ENCODE data around the gene INO80B.
A peak's percentile ranks its signal among the peaks of the same experiment; 100 is the strongest.

The INO80B gene

GRCh38 chr2:74454654-74455511, at the start of gene INO80B:
INO80B (plus strand) TSS chr2:74455087; CDS start chr2:74455117, 30 bp downstream.
- peak; percentile 97 for DNase-seq
- peaks cover 4% of the 10 kb centered on the region for H3K27me3 Mint-ChIP-seq
- peak within 1 kb of the TSS; percentile 98 for H3K27ac Mint-ChIP-seq
- H3K4me1 Mint-ChIP-seq: peaks cover 68% of the 10 kb centered on the region
- H3K4me3 Mint-ChIP-seq: peak within 1 kb of the TSS; percentile 92
- CTCF ChIA-PET: interaction anchor here (1.1 to 4.3 kb wide), 6 partner anchors 10 to 132 kb away, joined by 3 to 25 read pairs (median 4); partner anchors contain the start of genes C2orf81, CCDC142, TTC31 and WDR54
- H3K36me3 Mint-ChIP-seq: peaks cover 22% of the 10 kb centered on the region
- no peaks in the 10 kb centered on the region for H3K9me3 Mint-ChIP-seq

GRCh38 chr2:74406035-74406434, 48.9 kb upstream of the INO80B start:
- Mint-ChIP-seq H3K9me3 (no peaks in the 10 kb centered on the region), H3K27ac (no peak overlapping the region), H3K4me1 (no peaks in the 10 kb centered on the region), H3K36me3 (no peaks in the 10 kb centered on the region), H3K27me3 (peaks cover 34% of the 10 kb centered on the region), H3K4me3 (no peak overlapping the region)
- no peak for DNase-seq
- CTCF ChIA-PET: no interaction called here

GRCh38 chr2:74407682-74408081, 47.2 kb upstream of the INO80B start:
- CTCF ChIA-PET: interaction anchor here (1.6 kb wide), 1 partner anchor 158 kb away, joined by 4 read pairs; no protein-coding TSS in a partner anchor
- H3K4me1 Mint-ChIP-seq: no peaks in the 10 kb centered on the region
- no peak overlapping the region for H3K4me3 Mint-ChIP-seq
- H3K27me3 Mint-ChIP-seq: peaks cover 32% of the 10 kb centered on the region
- H3K9me3 Mint-ChIP-seq: no peaks in the 10 kb centered on the region
- H3K27ac Mint-ChIP-seq: no peak overlapping the region
- no peaks in the 10 kb centered on the region for H3K36me3 Mint-ChIP-seq
- DNase-seq: no peak

GRCh38 chr2:74413001-74413698, 41.7 kb upstream of the INO80B start:
- no peak for DNase-seq
- H3K4me3 Mint-ChIP-seq: no peak overlapping the region
- H3K4me1 Mint-ChIP-seq: peaks cover 28% of the 10 kb centered on the region
- H3K9me3 Mint-ChIP-seq: no peaks in the 10 kb centered on the region
- no peaks in the 10 kb centered on the region for H3K36me3 Mint-ChIP-seq
- no peak overlapping the region for H3K27ac Mint-ChIP-seq
- peaks cover 59% of the 10 kb centered on the region for H3K27me3 Mint-ChIP-seq
- CTCF ChIA-PET: interaction anchor here (0.6 kb wide), 2 partner anchors 387 to 570 kb away, joined by 3 to 4 read pairs; no protein-coding TSS in a partner anchor

- Mint-ChIP-seq H3K9me3 (no peaks in the 10 kb centered on the region), H3K27me3 (peaks cover 57% of the 10 kb centered on the region), H3K4me1 (peaks cover 28% of the 10 kb centered on the region), H3K36me3 (no peaks in the 10 kb centered on the region), H3K27ac (no peak overlapping the region), H3K4me3 (no peak overlapping the region)
- no peak for DNase-seq
- CTCF ChIA-PET: interaction anchor here (0.8 kb wide), 1 partner anchor 89 kb away, joined by 3 read pairs; no protein-coding TSS in a partner anchor
These were observed 40.4 kb upstream of the INO80B start for GRCh38 chr2:74414441-74414840.

- Mint-ChIP-seq H3K4me3 (peak overlapping the region; percentile 52), H3K9me3 (no peaks in the 10 kb centered on the region), H3K27ac (no peak overlapping the region), H3K27me3 (peaks cover 54% of the 10 kb centered on the region), H3K4me1 (peaks cover 31% of the 10 kb centered on the region), H3K36me3 (no peaks in the 10 kb centered on the region)
- CTCF ChIA-PET: interaction anchor here (1.0 to 1.5 kb wide), 2 partner anchors 58 to 172 kb away, joined by 3 read pairs; partner anchors contain the start of gene MRPL53
- peak; percentile 40 for DNase-seq
These were observed 39.8 kb upstream of the INO80B start for GRCh38 chr2:74414881-74415761.

- H3K9me3 Mint-ChIP-seq: no peaks in the 10 kb centered on the region
- no peak overlapping the region for H3K27ac Mint-ChIP-seq
- H3K4me3 Mint-ChIP-seq: peak overlapping the region; percentile 52
- no peak for DNase-seq
- H3K4me1 Mint-ChIP-seq: peaks cover 35% of the 10 kb centered on the region
- H3K27me3 Mint-ChIP-seq: peaks cover 53% of the 10 kb centered on the region
- CTCF ChIA-PET: interaction anchor here (1.0 to 1.5 kb wide), 2 partner anchors 57 to 171 kb away, joined by 3 read pairs; partner anchors contain the start of gene MRPL53
- H3K36me3 Mint-ChIP-seq: no peaks in the 10 kb centered on the region
These were observed 39.0 kb upstream of the INO80B start for GRCh38 chr2:74415762-74416395.

GRCh38 chr2:74416778-74417177, 38.1 kb upstream of the INO80B start:
- Mint-ChIP-seq H3K27ac (no peak overlapping the region), H3K4me3 (no peak overlapping the region), H3K9me3 (no peaks in the 10 kb centered on the region), H3K36me3 (no peaks in the 10 kb centered on the region), H3K27me3 (peaks cover 56% of the 10 kb centered on the region), H3K4me1 (peaks cover 41% of the 10 kb centered on the region)
- no peak for DNase-seq
- CTCF ChIA-PET: interaction anchor here (1.5 kb wide), 1 partner anchor 170 kb away, joined by 3 read pairs; no protein-coding TSS in a partner anchor

- peaks cover 59% of the 10 kb centered on the region for H3K27me3 Mint-ChIP-seq
- peaks cover 43% of the 10 kb centered on the region for H3K4me1 Mint-ChIP-seq
- CTCF ChIA-PET: no interaction called here
- H3K27ac Mint-ChIP-seq: no peak overlapping the region
- no peaks in the 10 kb centered on the region for H3K36me3 Mint-ChIP-seq
- DNase-seq: no peak
- H3K4me3 Mint-ChIP-seq: no peak overlapping the region
- no peaks in the 10 kb centered on the region for H3K9me3 Mint-ChIP-seq
These were observed 37.7 kb upstream of the INO80B start for GRCh38 chr2:74417197-74417596.

- no peak for DNase-seq
- Mint-ChIP-seq H3K4me3 (no peak overlapping the region), H3K27ac (no peak overlapping the region), H3K27me3 (peaks cover 59% of the 10 kb centered on the region), H3K4me1 (peaks cover 49% of the 10 kb centered on the region), H3K36me3 (no peaks in the 10 kb centered on the region), H3K9me3 (no peaks in the 10 kb centered on the region)
- CTCF ChIA-PET: no interaction called here
These were observed 37.1 kb upstream of the INO80B start for GRCh38 chr2:74417763-74418162.

- Mint-ChIP-seq H3K4me3 (no peak overlapping the region), H3K4me1 (peaks cover 52% of the 10 kb centered on the region), H3K9me3 (no peaks in the 10 kb centered on the region), H3K27ac (no peak overlapping the region), H3K36me3 (peaks cover under 1% of the 10 kb centered on the region), H3K27me3 (peaks cover 57% of the 10 kb centered on the region)
- no peak for DNase-seq
- CTCF ChIA-PET: no interaction called here
These were observed 36.6 kb upstream of the INO80B start for GRCh38 chr2:74418312-74418711.

- Mint-ChIP-seq H3K4me3 (no peak overlapping the region), H3K27ac (no peak overlapping the region), H3K9me3 (no peaks in the 10 kb centered on the region), H3K4me1 (peaks cover 49% of the 10 kb centered on the region), H3K36me3 (peaks cover 7% of the 10 kb centered on the region), H3K27me3 (peaks cover 46% of the 10 kb centered on the region)
- CTCF ChIA-PET: no interaction called here
- no peak for DNase-seq
These were observed 35.5 kb upstream of the INO80B start for GRCh38 chr2:74419345-74419744.

- CTCF ChIA-PET: interaction anchor here (1.4 to 1.9 kb wide), 3 partner anchors 19 to 112 kb away, joined by 3 to 6 read pairs (median 4); no protein-coding TSS in a partner anchor
- peaks cover 46% of the 10 kb centered on the region for H3K4me1 Mint-ChIP-seq
These were observed 34.9 kb upstream of the INO80B start for GRCh38 chr2:74420006-74420405.

More at GRCh38 chr2:74420006-74420405, 34.9 kb upstream of the INO80B start:
- peak overlapping the region; percentile 13 for H3K27ac Mint-ChIP-seq
- H3K27me3 Mint-ChIP-seq: peaks cover 40% of the 10 kb centered on the region
- peak overlapping the region; percentile 1 for H3K4me3 Mint-ChIP-seq
- H3K36me3 Mint-ChIP-seq: peaks cover 13% of the 10 kb centered on the region
- H3K9me3 Mint-ChIP-seq: no peaks in the 10 kb centered on the region
- no peak for DNase-seq

All from activated naive CD4-positive, alpha-beta T cell treated with anti-CD3 and anti-CD28 coated beads, Interleukin-2, amount 10 ng/mL, durations not matched to agents 7 days and 5 days (primary cell).